Measurements from ENCODE around the gene NAP1L4. TPM values are rescaled to one million over a fixed set of nuclear protein-coding genes. Genes with fewer than 3 reads are reported as not detected.

The NAP1L4 gene
- polyA plus RNA-seq, 1 donor from 2014 or later, result 199 TPM

- H3K79me2 ChIP-seq (replicated peaks; ENCODE audit: insufficient read depth, low read length), result no peaks in the 10 kb centered on the region
- no peak overlapping the region for H3K4me2 ChIP-seq (ENCODE audit: low read length)
- H3K9me3 ChIP-seq (ENCODE audit: low read length), result no peaks in the 10 kb centered on the region
- H3K27me3 ChIP-seq (ENCODE audit: insufficient read depth, low read depth, low read length), result peaks cover 32% of the 10 kb centered on the region
- H3F3A ChIP-seq (ENCODE audit: insufficient read depth, low read length, poor library complexity, severe bottlenecking), result no peaks in the 10 kb centered on the region
- no peaks in the 10 kb centered on the region for H4K20me1 ChIP-seq (ENCODE audit: insufficient read depth)
- no peak overlapping the region for H3K27ac ChIP-seq (ENCODE audit: low read length)
- no peak overlapping the region for H2AFZ ChIP-seq (ENCODE audit: low read depth, low read length)
- no peak overlapping the region for H3K9ac ChIP-seq (ENCODE audit: low read length)
- no peak overlapping the region for H3K4me3 ChIP-seq (ENCODE audit: low read length)
- TF ChIP-seq POLR2AphosphoS5 (IDR thresholded peaks at IDR 0.05) (no peak), EP300 (conservative IDR thresholded peaks at IDR 0.05; ENCODE audit: poor library complexity, severe bottlenecking) (no peak), MXI1 (conservative IDR thresholded peaks at IDR 0.05; ENCODE audit: poor library complexity, severe bottlenecking) (no peak), EZH2 (IDR thresholded peaks at IDR 0.05; ENCODE audit: borderline replicate concordance, insufficient read depth, low read length, poor library complexity, severe bottlenecking) (no peak), SMC3 (conservative IDR thresholded peaks at IDR 0.05; ENCODE audit: poor library complexity) (no peak), CTCF (IDR thresholded peaks at IDR 0.05; ENCODE audit: poor library complexity, severe bottlenecking) (no peak), REST (IDR thresholded peaks at IDR 0.05; ENCODE audit: borderline replicate concordance) (no peak)
- no peaks in the 10 kb centered on the region for H3K9me2 ChIP-seq (ENCODE audit: insufficient read depth, low read length)
- no peaks in the 10 kb centered on the region for H3K36me3 ChIP-seq (ENCODE audit: insufficient read depth, low read length)
Observed at GRCh38 chr11:2924821-2925675, 67.1 kb downstream of the NAP1L4 start.

- Histone ChIP-seq H2AFZ (ENCODE audit: low read depth, low read length) (no peak overlapping the region), H3K9me3 (ENCODE audit: low read length) (no peaks in the 10 kb centered on the region), H3K9ac (ENCODE audit: low read length) (no peak overlapping the region), H3K27ac (ENCODE audit: low read length) (no peak overlapping the region), H3K4me2 (ENCODE audit: low read length) (no peak overlapping the region), H3K79me2 (replicated peaks; ENCODE audit: insufficient read depth, low read length) (no peaks in the 10 kb centered on the region), H3K9me2 (ENCODE audit: insufficient read depth, low read length) (no peaks in the 10 kb centered on the region), H3F3A (ENCODE audit: insufficient read depth, low read length, poor library complexity, severe bottlenecking) (no peaks in the 10 kb centered on the region), H3K4me3 (ENCODE audit: low read length) (no peak overlapping the region), H3K36me3 (ENCODE audit: insufficient read depth, low read length) (no peaks in the 10 kb centered on the region), H3K27me3 (ENCODE audit: insufficient read depth, low read depth, low read length) (peaks cover 25% of the 10 kb centered on the region), H4K20me1 (ENCODE audit: insufficient read depth) (no peaks in the 10 kb centered on the region)
- TF ChIP-seq TAF1 (IDR thresholded peaks at IDR 0.05; ENCODE audit: low read depth), result no peak
- no peak for TF ChIP-seq EP300 (conservative IDR thresholded peaks at IDR 0.05; ENCODE audit: poor library complexity, severe bottlenecking)
- TF ChIP-seq EZH2 (IDR thresholded peaks at IDR 0.05; ENCODE audit: borderline replicate concordance, insufficient read depth, low read length, poor library complexity, severe bottlenecking), result no peak
- TF ChIP-seq POLR2AphosphoS5 (IDR thresholded peaks at IDR 0.05), result no peak
- no peak for TF ChIP-seq SMC3 (conservative IDR thresholded peaks at IDR 0.05; ENCODE audit: poor library complexity)
- no peak for TF ChIP-seq REST (IDR thresholded peaks at IDR 0.05; ENCODE audit: borderline replicate concordance)
- no peak for TF ChIP-seq MXI1 (conservative IDR thresholded peaks at IDR 0.05; ENCODE audit: poor library complexity, severe bottlenecking)
- no peak for TF ChIP-seq CTCF (IDR thresholded peaks at IDR 0.05; ENCODE audit: poor library complexity, severe bottlenecking)
- no peak for TF ChIP-seq RAD21 (conservative IDR thresholded peaks at IDR 0.05)
Observed at GRCh38 chr11:2924381-2924780, 67.7 kb downstream of the NAP1L4 start.

Measured in neural cell (in vitro differentiated cells).